ENCODE measurements around the gene FAM89B.
"Not testable (repeated sequence)": the region's sequence is repeated elsewhere in the genome, so short reads cannot be mapped to it uniquely, and the experiment has no call there.

The FAM89B gene

GRCh38 chr11:65572356-65573051 lies at the start of gene FAM89B:
Gene FAM89B (plus strand): TSS chr11:65572538. CDS start chr11:65572670, 132 bp downstream.
- DNase-seq: peak; percentile 77 to 95

- DNase-seq: not testable (repeated sequence)
Observed at GRCh38 chr11:65522718-65523630, 49.4 kb upstream of the FAM89B start.

- not testable (repeated sequence) for DNase-seq
Observed at GRCh38 chr11:65523631-65523968, 48.7 kb upstream of the FAM89B start.

DNA sequence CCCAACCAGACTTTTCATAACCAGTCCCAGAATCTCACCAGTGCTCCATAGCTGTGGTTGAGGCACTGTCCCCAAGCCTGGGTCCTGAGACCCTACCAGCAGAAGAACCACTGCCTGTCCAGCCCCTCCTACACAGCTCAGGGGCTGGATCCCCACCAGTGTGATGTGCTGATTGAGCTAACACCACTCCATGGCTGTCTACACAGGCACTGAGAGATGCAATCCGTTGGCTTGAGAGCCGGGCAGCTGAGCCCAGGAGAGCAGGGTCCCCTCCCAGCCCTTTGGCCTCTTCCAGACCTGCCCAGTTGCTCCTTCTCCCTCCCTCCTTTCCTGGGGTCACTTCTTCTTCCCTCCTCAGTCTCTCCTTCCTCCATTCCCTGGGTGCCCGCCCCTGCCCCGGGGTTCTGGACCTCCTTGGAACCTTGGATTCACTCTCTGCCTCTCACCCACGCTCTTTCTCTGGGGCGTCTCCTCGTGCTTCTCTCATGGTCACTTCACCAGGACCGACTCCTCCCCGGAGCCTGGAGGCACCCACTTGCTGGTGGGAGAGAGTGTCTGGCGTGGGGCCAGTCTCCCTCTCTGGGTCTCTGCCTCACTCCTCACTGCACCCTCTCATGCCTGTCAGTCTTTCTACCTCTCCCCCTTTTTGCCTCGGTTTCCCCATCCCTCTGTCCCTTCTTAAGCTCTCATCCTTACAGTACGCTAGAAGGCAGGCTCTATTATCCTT lies 48.2 kb upstream of the FAM89B start:
- peak in 1 of 2 experiments; percentile 58 for DNase-seq

DNA sequence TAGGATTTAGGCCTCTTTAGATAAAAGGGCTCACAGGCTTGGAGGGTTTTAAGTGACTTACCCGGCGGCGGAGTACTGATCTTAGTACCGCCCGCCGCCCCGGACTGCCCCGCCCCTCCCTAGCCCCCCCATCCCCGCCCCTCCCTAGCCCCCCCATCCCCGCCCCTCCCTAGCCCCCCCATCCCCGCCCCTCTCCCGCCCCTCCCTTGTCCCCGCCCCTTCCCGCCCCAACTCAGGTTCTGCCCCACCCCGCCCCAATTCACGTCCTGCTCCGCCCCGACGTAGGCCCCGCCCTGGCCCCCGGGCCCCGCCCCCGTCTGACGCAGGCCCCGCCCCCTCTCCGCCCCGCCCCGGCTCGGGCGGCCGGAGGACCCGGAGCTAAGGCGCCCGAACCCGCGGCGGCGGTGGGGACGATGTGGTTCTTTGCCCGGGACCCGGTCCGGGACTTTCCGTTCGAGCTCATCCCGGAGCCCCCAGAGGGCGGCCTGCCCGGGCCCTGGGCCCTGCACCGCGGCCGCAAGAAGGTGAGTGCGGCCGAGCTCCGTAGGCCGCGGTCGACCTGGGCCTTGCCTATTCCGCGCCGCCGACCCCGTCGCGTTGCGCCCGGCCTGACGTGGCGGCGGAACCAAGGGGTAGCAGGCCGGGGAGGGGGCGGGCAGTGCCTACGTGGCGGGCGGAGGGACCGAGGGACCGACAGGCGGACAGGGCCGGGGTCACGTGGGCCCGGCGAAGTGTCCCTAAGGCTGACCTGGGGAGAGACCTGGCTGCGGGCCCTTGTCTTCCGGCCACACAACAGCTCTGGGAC lies 47.4 kb upstream of the FAM89B start, which contains the start of gene SCYL1:
Gene SCYL1, plus strand, starts transcription at position 343 of the 805 bp plus-strand sequence. Its CDS starts 71 bp downstream, at position 414.
- DNase-seq: peak; percentile 29 to 83

DNA sequence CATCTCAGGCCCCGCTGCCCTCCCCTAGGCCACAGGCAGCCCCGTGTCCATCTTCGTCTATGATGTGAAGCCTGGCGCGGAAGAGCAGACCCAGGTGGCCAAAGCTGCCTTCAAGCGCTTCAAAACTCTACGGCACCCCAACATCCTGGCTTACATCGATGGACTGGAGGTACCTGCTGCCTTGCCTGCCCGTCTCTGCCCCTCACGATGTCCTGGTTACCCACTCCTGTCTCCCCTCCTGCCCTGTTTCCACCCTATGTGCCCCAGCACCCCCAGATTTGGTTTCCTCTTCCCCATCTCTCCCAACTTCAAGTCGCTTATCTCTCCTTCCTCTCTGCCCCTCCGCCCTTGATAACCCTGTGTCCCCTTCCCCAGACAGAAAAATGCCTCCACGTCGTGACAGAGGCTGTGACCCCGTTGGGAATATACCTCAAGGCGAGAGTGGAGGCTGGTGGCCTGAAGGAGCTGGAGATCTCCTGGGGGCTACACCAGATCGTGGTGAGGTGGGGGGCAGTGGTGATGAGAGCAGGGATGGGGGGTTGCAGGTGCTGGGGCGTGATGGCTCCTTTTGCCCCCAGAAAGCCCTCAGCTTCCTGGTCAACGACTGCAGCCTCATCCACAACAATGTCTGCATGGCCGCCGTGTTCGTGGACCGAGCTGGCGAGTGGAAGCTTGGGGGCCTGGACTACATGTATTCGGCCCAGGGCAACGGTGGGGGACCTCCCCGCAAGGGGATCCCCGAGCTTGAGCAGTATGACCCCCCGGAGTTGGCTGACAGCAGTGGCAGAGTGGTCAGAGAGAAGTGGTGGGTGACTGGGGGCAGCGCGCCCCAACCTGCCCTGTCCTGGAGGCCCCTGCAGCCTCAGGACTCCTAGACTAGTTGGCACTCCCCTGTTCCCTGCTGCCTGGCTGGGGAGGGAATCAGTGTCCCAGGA lies 46.5 kb upstream of the FAM89B start:
- DNase-seq: peak in 1 of 2 experiments; percentile 60

DNA sequence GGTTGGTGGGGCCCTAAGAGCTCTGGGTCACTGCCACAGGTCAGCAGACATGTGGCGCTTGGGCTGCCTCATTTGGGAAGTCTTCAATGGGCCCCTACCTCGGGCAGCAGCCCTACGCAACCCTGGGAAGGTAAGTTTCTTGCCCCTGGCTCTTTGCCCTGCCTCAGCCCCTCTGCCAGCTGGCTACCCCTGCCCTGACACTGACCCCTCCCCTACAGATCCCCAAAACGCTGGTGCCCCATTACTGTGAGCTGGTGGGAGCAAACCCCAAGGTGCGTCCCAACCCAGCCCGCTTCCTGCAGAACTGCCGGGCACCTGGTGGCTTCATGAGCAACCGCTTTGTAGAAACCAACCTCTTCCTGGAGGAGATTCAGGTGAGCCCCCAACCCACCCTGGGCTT lies 45.6 kb upstream of the FAM89B start:
- no peak for DNase-seq

DNA sequence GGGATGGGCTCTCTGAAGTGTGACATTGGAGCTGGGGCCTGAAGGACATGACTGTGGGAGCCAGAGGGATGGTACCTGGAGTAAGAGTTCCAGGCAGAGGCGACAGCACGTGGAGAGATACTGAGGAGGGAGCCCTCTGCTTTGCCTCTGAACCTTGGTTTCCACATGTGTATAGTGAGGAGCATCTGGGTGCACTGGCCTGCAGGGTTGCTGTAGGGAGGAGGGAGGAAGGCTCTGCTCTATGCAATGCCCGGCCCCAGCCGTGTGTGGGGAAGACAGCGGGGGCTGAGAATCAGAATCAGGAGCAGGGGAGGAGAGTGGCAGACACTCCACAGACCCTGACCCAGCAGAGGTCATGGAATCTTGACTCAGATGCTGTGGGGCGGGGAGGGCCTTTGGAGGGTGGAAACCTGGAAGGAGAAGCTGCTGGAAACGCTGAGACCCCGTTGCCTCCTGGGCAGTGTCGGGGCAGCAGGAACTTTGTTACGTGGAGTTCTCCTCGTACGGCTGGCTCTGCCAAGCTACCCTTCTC lies 43.5 kb upstream of the FAM89B start:
- no peak for DNase-seq

DNA sequence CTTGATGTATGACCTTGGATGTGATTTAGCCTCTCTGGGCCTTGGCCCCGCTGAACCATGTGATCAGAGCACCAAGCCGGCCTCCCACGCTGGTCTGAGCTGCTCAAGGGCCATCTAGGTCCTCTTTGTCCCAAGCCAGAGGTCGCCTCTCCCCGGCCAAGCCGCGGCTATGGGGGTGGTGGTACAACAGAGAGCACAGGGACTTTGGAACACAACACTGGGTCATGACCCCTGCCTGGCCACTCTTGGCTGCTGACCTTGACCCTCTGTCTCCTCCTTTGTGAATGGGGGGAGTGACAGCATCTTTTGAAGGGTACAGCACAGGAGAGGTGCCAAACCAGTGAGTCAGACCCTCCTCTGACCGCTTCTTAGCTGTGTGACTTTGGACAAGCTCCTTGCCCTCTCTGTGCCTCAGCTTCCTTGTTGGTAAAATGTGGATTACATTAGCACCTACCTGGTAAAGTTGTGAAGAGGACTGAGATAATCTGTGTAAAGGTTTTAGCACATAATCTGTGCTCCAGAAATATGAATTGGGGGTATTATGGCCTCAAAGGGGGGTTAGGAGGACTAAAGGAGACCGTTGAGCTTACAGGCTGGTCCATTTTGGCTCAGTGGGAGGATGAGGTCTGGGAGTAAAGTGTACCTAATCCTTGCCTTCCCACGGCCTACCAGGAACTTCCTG lies 42.7 kb upstream of the FAM89B start:
- no peak for DNase-seq

DNA sequence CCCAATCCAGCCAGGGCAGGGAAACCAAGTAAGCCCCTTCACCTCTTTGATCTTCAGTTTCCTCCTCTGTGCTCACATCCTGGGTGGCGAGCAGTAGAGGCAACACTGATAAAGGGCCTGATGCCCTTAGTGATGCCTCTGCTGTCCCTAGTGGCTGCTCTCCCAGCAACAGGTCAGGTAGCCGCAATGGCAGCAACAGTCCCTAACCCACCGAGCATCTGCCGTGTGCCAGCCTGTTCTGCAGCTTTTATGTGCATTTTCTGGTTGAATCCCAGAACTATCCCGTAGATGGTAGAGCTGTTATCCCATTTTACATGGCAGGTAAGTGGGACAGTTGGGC lies 42.2 kb upstream of the FAM89B start:
- DNase-seq: peak; percentile 9 to 46

- DNase-seq: no peak
Observed at GRCh38 chr11:65532388-65533064, 39.8 kb upstream of the FAM89B start.

DNA sequence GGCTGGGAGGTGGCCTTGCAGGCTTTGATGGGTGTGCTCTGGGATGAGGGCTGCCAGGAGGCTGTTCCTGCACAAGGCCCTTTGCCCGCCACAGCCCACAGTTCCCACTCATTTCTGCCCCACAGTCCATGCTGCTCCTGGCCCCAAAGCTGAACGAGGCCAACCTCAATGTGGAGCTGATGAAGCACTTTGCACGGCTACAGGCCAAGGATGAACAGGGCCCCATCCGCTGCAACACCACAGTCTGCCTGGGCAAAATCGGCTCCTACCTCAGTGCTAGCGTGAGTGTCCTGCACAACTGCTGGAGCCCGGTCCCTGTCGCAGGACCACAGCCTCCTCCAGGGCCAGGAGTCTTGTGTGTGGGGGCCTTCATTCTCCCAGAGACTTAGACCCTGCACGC lies 37.2 kb upstream of the FAM89B start:
- no peak for DNase-seq

DNA sequence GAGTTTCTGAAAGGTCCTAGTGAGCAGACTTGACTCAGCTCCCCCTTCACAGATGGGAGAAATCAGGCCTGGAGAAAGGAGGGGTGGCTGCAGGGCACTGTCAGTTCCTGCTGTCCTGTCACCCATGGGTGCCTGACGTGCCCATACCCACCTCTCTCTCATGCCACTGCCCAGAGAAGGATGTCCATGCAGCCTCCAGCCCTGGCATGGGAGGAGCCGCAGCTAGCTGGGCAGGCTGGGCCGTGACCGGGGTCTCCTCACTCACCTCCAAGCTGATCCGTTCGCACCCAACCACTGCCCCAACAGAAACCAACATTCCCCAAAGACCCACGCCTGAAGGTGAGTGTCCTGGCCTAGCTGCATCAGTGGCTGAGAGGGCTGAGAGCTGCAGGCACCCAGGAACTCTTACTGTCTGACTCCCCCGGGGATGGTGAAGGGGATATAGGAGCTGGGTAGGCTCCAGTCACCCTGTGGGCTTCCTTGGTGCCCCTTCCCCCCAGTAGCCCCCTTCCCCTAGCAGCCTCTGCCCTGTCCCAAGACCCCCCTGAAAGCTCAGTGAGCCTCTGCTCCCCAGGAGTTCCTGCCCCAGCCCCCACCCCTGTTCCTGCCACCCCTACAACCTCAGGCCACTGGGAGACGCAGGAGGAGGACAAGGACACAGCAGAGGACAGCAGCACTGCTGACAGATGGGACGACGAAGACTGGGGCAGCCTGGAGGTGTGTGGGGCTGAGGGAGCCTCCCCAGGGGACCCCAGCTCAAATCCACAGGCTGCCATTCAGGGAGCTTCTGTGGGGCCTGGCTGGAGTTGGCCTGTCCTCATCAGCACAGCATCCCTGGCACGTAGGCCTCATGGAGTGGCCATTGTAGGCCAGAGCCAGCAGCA lies 35.7 kb upstream of the FAM89B start:
- no peak for DNase-seq

GRCh38 chr11:65537296-65537597 lies 35.1 kb upstream of the FAM89B start:
- no peak for DNase-seq

- DNase-seq: no peak
Observed at GRCh38 chr11:65537620-65538231, 34.6 kb upstream of the FAM89B start.

GRCh38 chr11:65538232-65538914 lies 34.0 kb upstream of the FAM89B start:
- DNase-seq: no peak

DNA sequence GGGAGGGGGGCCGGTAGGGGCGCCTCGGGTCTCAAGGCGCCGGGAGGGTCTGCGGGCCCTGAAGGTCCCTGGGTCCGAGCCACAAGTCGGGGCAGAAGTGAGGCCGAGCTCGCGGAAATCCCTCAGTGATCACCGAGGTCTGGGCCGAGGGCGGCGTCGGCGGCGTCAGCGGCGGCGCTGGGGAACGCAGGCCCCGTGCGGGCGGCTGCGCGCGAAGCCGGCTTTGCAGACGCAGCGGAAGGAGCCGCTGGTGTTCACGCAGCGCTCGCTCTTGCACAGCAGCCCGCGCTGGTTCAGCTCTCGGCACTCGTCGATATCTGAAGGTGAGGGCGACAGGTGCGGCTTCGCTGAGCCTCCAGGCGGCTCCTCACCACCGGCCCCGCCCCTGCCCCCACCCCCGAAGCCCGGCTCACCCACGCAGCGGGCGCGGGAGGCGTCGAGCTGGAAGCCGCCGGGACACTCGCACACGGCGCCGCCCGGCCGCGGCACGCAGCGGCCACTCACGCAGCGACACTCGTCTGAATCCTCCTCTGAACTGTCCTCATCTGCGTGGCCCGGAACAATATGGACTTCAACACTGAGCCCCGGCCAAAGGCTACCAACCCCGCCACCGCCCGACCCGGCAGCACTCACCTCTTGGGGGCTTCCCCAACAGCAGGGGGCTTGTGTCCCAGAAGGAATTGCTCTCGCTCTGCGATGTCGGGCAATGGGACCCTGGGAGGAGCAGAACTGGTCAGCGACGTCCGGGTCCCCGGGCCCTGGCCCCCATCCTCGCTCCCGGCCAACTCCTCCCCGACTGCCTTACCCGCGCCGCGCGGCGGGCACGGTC lies 33.2 kb upstream of the FAM89B start:
- DNase-seq: peak in 1 of 2 experiments; percentile 86
